ENCODE measurements around the gene GPAT3. TPM values are rescaled to one million over a fixed set of nuclear protein-coding genes. Genes with fewer than 3 reads are reported as not detected.

Gene GPAT3
- total and polyA plus RNA-seq, 2 experiments from 2014 or later = 1.2 to 2.0 TPM

GRCh38 chr4:83591056-83591455 lies 55.1 kb downstream of the GPAT3 start (continued):
- TF ChIP-seq, protein P1, sequence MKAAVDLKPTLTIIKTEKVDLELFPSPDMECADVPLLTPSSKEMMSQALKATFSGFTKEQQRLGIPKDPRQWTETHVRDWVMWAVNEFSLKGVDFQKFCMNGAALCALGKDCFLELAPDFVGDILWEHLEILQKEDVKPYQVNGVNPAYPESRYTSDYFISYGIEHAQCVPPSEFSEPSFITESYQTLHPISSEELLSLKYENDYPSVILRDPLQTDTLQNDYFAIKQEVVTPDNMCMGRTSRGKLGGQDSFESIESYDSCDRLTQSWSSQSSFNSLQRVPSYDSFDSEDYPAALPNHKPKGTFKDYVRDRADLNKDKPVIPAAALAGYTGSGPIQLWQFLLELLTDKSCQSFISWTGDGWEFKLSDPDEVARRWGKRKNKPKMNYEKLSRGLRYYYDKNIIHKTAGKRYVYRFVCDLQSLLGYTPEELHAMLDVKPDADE (IDR thresholded peaks at IDR 0.05) = no peak
- TF ChIP-seq CREB1 (CRISPR knock-in tag; IDR thresholded peaks at IDR 0.05; ENCODE audit: low read depth) (no peak), STAT1 (IDR thresholded peaks at IDR 0.05; ENCODE audit: unreplicated experiment) (no peak), ZNF331 (CRISPR knock-in tag; IDR thresholded peaks at IDR 0.05; ENCODE audit: low read depth) (no peak)
- TF ChIP-seq, protein P2, sequence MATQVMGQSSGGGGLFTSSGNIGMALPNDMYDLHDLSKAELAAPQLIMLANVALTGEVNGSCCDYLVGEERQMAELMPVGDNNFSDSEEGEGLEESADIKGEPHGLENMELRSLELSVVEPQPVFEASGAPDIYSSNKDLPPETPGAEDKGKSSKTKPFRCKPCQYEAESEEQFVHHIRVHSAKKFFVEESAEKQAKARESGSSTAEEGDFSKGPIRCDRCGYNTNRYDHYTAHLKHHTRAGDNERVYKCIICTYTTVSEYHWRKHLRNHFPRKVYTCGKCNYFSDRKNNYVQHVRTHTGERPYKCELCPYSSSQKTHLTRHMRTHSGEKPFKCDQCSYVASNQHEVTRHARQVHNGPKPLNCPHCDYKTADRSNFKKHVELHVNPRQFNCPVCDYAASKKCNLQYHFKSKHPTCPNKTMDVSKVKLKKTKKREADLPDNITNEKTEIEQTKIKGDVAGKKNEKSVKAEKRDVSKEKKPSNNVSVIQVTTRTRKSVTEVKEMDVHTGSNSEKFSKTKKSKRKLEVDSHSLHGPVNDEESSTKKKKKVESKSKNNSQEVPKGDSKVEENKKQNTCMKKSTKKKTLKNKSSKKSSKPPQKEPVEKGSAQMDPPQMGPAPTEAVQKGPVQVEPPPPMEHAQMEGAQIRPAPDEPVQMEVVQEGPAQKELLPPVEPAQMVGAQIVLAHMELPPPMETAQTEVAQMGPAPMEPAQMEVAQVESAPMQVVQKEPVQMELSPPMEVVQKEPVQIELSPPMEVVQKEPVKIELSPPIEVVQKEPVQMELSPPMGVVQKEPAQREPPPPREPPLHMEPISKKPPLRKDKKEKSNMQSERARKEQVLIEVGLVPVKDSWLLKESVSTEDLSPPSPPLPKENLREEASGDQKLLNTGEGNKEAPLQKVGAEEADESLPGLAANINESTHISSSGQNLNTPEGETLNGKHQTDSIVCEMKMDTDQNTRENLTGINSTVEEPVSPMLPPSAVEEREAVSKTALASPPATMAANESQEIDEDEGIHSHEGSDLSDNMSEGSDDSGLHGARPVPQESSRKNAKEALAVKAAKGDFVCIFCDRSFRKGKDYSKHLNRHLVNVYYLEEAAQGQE (IDR thresholded peaks at IDR 0.05; ENCODE audit: unreplicated experiment) = no peak

GRCh38 chr4:83591730-83592129 lies 55.8 kb downstream of the GPAT3 start:
- no peaks in the 10 kb centered on the region for H3K27me3 Mint-ChIP-seq (ENCODE audit: insufficient read depth, low read depth, poor library complexity)
- H3K4me1 Mint-ChIP-seq = peaks cover 3% of the 10 kb centered on the region; the same call in 1 of the 3 replicates
- no peaks in the 10 kb centered on the region for H3K27me3 ChIP-seq (ENCODE audit: insufficient read depth)
- ATAC-seq (no peak), DNase-seq (ENCODE audit: low spot score) (no peak)
- H3K27ac Mint-ChIP-seq = no peak overlapping the region
- no peaks in the 10 kb centered on the region for H3K36me3 ChIP-seq (ENCODE audit: insufficient read depth)
- no peaks in the 10 kb centered on the region for H3F3A ChIP-seq (replicated peaks; ENCODE audit: low read depth)
- no peaks in the 10 kb centered on the region for H3K36me3 Mint-ChIP-seq (ENCODE audit: low read depth)
- H3K27ac ChIP-seq (ENCODE audit: low read depth) = no peak overlapping the region
- no peaks in the 10 kb centered on the region; the same call in 1 of the 2 replicates for H4K20me1 ChIP-seq (replicated peaks; ENCODE audit: insufficient read depth)
- H3K4me2 ChIP-seq = no peak overlapping the region
- no peaks in the 10 kb centered on the region for H3K79me2 ChIP-seq (replicated peaks; ENCODE audit: insufficient read depth)
- 0 out of 2 replicates have a peak, but pooled peaks cover 4% of the 10 kb centered on the region for H3K4me1 ChIP-seq (ENCODE audit: insufficient read depth)
- no peak for TF ChIP-seq EZH2 (IDR thresholded peaks at IDR 0.05; ENCODE audit: low read depth, unreplicated experiment)
- TF ChIP-seq, protein P3, sequence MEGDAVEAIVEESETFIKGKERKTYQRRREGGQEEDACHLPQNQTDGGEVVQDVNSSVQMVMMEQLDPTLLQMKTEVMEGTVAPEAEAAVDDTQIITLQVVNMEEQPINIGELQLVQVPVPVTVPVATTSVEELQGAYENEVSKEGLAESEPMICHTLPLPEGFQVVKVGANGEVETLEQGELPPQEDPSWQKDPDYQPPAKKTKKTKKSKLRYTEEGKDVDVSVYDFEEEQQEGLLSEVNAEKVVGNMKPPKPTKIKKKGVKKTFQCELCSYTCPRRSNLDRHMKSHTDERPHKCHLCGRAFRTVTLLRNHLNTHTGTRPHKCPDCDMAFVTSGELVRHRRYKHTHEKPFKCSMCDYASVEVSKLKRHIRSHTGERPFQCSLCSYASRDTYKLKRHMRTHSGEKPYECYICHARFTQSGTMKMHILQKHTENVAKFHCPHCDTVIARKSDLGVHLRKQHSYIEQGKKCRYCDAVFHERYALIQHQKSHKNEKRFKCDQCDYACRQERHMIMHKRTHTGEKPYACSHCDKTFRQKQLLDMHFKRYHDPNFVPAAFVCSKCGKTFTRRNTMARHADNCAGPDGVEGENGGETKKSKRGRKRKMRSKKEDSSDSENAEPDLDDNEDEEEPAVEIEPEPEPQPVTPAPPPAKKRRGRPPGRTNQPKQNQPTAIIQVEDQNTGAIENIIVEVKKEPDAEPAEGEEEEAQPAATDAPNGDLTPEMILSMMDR (conservative IDR thresholded peaks at IDR 0.05; ENCODE audit: low read depth in 2 of 2) = no peak
- no peak for TF ChIP-seq STAT1 (IDR thresholded peaks at IDR 0.05; ENCODE audit: unreplicated experiment)
- TF ChIP-seq, protein P2 (IDR thresholded peaks at IDR 0.05; ENCODE audit: unreplicated experiment) = no peak
- no peak for TF ChIP-seq CREB1 (CRISPR knock-in tag; IDR thresholded peaks at IDR 0.05; ENCODE audit: low read depth)
- H3K4me3 ChIP-seq = no peak overlapping the region
- no peaks in the 10 kb centered on the region; the same call in 2 of the 3 replicates for H3K9me3 Mint-ChIP-seq
- no peak overlapping the region for H2AFZ ChIP-seq
- H3K9me2 ChIP-seq (ENCODE audit: insufficient read depth) = no peaks in the 10 kb centered on the region; the same call in 1 of the 2 replicates
- no peak overlapping the region for H3K4me3 Mint-ChIP-seq

All from GM23338 (cell line).